HepG2 (cell line): ENCODE data around the gene PPARA. TPM values are rescaled to one million over a fixed set of nuclear protein-coding genes. Genes with fewer than 3 reads are reported as not detected.

Experiments
- GATA4 ChIP-seq: sonication (generic); IDR thresholded peaks from 2 replicates; pipeline ENCODE4 v1.6.1; 2016; ENCODE audit warnings: antibody characterized with exemption, low read depth, borderline replicate concordance
- HES4 ChIP-seq: sonication (generic); formaldehyde crosslinking; IDR thresholded peaks from 2 replicates; pipeline ENCODE4 v1.9.0; 2021; ENCODE audit warnings: mild to moderate bottlenecking, missing genetic modification reagents, borderline replicate concordance
- JARID2 ChIP-seq: sonication (generic); formaldehyde crosslinking; IDR thresholded peaks from 2 replicates; pipeline ENCODE4 v1.8.1; 2023; ENCODE audit warnings: missing genetic modification reagents, inconsistent platforms; ENCODE audit not compliant: insufficient replicate concordance
- LRRFIP1 ChIP-seq: sonication (generic); formaldehyde crosslinking; conservative IDR thresholded peaks from 2 replicates; pipeline ENCODE4 v1.4.0; 2020; ENCODE audit warnings: missing genetic modification reagents
- MED8 ChIP-seq: sonication (generic); formaldehyde crosslinking; IDR thresholded peaks from 2 replicates; pipeline ENCODE4 v1.8.1; 2023; ENCODE audit warnings: mild to moderate bottlenecking, missing genetic modification reagents; ENCODE audit not compliant: insufficient replicate concordance
- MLX ChIP-seq: IDR thresholded peaks from 2 replicates; pipeline ENCODE4 v1.6.1; 2016
- NFE2L2 ChIP-seq: fragments of 150-350 bp; IDR thresholded peaks from 2 replicates; pipeline ENCODE4 v1.6.1; 2014; ENCODE audit warnings: low read length
- NR2F6 ChIP-seq, 2 experiments: IDR thresholded peaks; 2 replicates each; pipeline ENCODE4 v1.6.1; 2016; ENCODE audit warnings: antibody characterized with exemption in 1 of 2, mild to moderate bottlenecking in 1 of 2
- POLR2AphosphoS5 ChIP-seq: IDR thresholded peaks from 2 replicates; pipeline ENCODE4 v1.6.1; 2012; ENCODE audit warnings: low read depth, low read length
- REPIN1 ChIP-seq: sonication (generic); formaldehyde crosslinking; IDR thresholded peaks from 2 replicates; pipeline ENCODE4 v1.8.0; 2022; ENCODE audit warnings: missing genetic modification reagents, low read depth, mild to moderate bottlenecking, borderline replicate concordance
- REXO4 ChIP-seq: sonication (generic); formaldehyde crosslinking; IDR thresholded peaks from 2 replicates; pipeline ENCODE4 v1.8.0; 2022; ENCODE audit warnings: missing genetic modification reagents, mild to moderate bottlenecking, borderline replicate concordance
- SETDB1 ChIP-seq: sonication (generic); formaldehyde crosslinking; IDR thresholded peaks from 2 replicates; pipeline ENCODE4 v1.5.1; 2020; ENCODE audit warnings: missing genetic modification reagents, mild to moderate bottlenecking, borderline replicate concordance
- SMAD1 ChIP-seq: sonication (generic); formaldehyde crosslinking; IDR thresholded peaks from 2 replicates; pipeline ENCODE4 v1.4.0; 2020; ENCODE audit warnings: missing genetic modification reagents, low read depth, mild to moderate bottlenecking, borderline replicate concordance
- SRSF1 ChIP-seq: fragments of 200-400 bp; formaldehyde crosslinking; optimal IDR thresholded peaks from 2 replicates; pipeline ENCODE3; 2017; ENCODE audit warnings: mild to moderate bottlenecking, low read depth, low read length, moderate library complexity
- UBTF ChIP-seq: sonication (generic); formaldehyde crosslinking; IDR thresholded peaks from 2 replicates; pipeline ENCODE4 v1.4.0; 2020; ENCODE audit warnings: mild to moderate bottlenecking, missing genetic modification reagents
- XBP1 ChIP-seq: sonication (generic); formaldehyde crosslinking; IDR thresholded peaks from 2 replicates; pipeline ENCODE4 v1.5.0; 2020; ENCODE audit warnings: missing genetic modification reagents
- ZFX ChIP-seq: sonication (generic); formaldehyde crosslinking; IDR thresholded peaks from 2 replicates; pipeline ENCODE4 v1.4.0; 2020; ENCODE audit warnings: mild to moderate bottlenecking, low read depth, missing genetic modification reagents, moderate library complexity
- ZNF224 ChIP-seq: sonication (generic); formaldehyde crosslinking; IDR thresholded peaks from 2 replicates; pipeline ENCODE4 v1.5.0; 2020; ENCODE audit warnings: mild to moderate bottlenecking, missing genetic modification reagents
- ZNF33A ChIP-seq: sonication (generic); formaldehyde crosslinking; IDR thresholded peaks from 2 replicates; pipeline ENCODE4 v1.5.1; 2020; ENCODE audit warnings: missing genetic modification reagents, mild to moderate bottlenecking, moderate library complexity, borderline replicate concordance
- ZNF383 ChIP-seq: sonication (generic); formaldehyde crosslinking; IDR thresholded peaks from 2 replicates; pipeline ENCODE4 v1.4.0; 2020; ENCODE audit warnings: missing genetic modification reagents, mild to moderate bottlenecking, borderline replicate concordance
- ZNF451 ChIP-seq: sonication (generic); formaldehyde crosslinking; IDR thresholded peaks from 2 replicates; pipeline ENCODE4 v1.5.0; 2020; ENCODE audit warnings: mild to moderate bottlenecking, missing genetic modification reagents
- ZNF598 ChIP-seq: sonication (generic); formaldehyde crosslinking; IDR thresholded peaks from 2 replicates; pipeline ENCODE4 v1.5.1; 2020; ENCODE audit warnings: mild to moderate bottlenecking, missing genetic modification reagents, borderline replicate concordance
- ZNF660 ChIP-seq: sonication (generic); formaldehyde crosslinking; IDR thresholded peaks from 2 replicates; pipeline ENCODE4 v1.5.1; 2020; ENCODE audit warnings: mild to moderate bottlenecking, low read depth, missing genetic modification reagents, borderline replicate concordance
- polyA plus RNA-seq, 8 experiments: library from polyadenylated mRNA; depleted of rRNA in 3 of 8; stranded (reverse) in 7 of 8; unstranded in 1 of 8; fragments of >200 nt; fragmentation: Illumina TruSeq in 4 of 8; extraction: Trizol in 4 of 8; gene quantifications; 2 replicates each; pipeline versions ENCODE4 v1.2.1 to v1.2.3, GENCODE V29; 2011 to 2016; ENCODE audit warnings: low read depth in 4 of 8, missing spikeins in 1 of 8, mixed read lengths in 1 of 8; ENCODE audit not compliant: insufficient read depth in 1 of 8
- total RNA-seq, 5 experiments: library from RNA; depleted of rRNA; stranded (reverse); fragments of >200 nt; fragmentation: Illumina TruSeq; extraction: Trizol; gene quantifications; 2 replicates each; pipeline ENCODE4 v1.2.3, GENCODE V29; 2016; ENCODE audit warnings: low read depth in 1 of 5

PPARA gene
- total and polyA plus RNA-seq, 2 of the 13 experiments (the other 11 are each of a cell fraction or from before 2014, with no cell fraction given): 18.2 to 24.7 TPM

- no peak for TF ChIP-seq LRRFIP1 (CRISPR knock-in tag)
- TF ChIP-seq ZNF33A (CRISPR knock-in tag): no peak
- no peak for TF ChIP-seq ZNF383 (CRISPR knock-in tag)
- no peak; the same call in 1 of the 2 replicates for TF ChIP-seq REPIN1 (CRISPR knock-in tag)
- peak; percentile 79 for TF ChIP-seq ZFX (CRISPR knock-in tag)
- TF ChIP-seq ZNF660 (CRISPR knock-in tag): no peak
- TF ChIP-seq ZNF451: peak; percentile 86
- TF ChIP-seq ZNF224: no peak
- peak; percentile 56; the same call in 1 of the 2 replicates for TF ChIP-seq SMAD1 (CRISPR knock-in tag)
- TF ChIP-seq UBTF: peak; percentile 91
- TF ChIP-seq SRSF1: no peak
- TF ChIP-seq ZNF598: no peak
- peak; percentile 73 for TF ChIP-seq NR2F6 (IDR thresholded peaks at IDR 0.05)
- peak; percentile 93 for TF ChIP-seq NR2F6 (CRISPR knock-in tag; IDR thresholded peaks at IDR 0.05)
- no peak for TF ChIP-seq NFE2L2
- no peak for TF ChIP-seq JARID2 (CRISPR knock-in tag)
- TF ChIP-seq POLR2AphosphoS5: peak; percentile 57
- no peak for TF ChIP-seq MED8 (CRISPR knock-in tag)
- TF ChIP-seq REXO4 (CRISPR knock-in tag): no peak
- peak; percentile 87 for TF ChIP-seq MLX (CRISPR knock-in tag)
- no peak for TF ChIP-seq XBP1 (CRISPR knock-in tag)
- TF ChIP-seq GATA4: peak; percentile 24; the same call in 1 of the 2 replicates
- TF ChIP-seq HES4 (CRISPR knock-in tag): no peak
- no peak for TF ChIP-seq SETDB1 (CRISPR knock-in tag)
Observed at GRCh38 chr22:46147471-46148267, 2.7 kb upstream of the PPARA start (continued).
